ENCODE data around the gene TADA2B.

The TADA2B gene

DNA sequence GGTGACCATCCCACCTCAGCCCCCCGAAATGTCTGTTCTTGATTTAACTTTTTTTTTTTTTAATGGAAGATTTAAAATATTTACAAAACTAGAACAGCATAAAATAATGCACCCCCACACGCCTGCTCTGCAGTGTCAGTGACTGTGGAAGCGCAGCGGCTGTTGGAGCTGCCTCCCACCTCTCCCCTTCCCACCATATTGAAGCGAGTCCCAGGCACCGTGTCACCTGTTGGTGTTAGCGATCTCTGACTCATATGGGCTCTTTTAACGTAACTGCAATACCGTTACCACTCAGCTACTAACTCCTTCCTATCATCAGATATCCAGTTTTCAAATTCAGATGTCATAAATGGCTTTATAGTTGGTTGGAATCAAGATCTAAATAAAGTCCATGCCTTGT is 17.1 kb upstream of the TADA2B start:
- Histone ChIP-seq H3K9ac (ENCODE audit: low read length) (no peak overlapping the region), H3K4me2 (ENCODE audit: low read length) (no peak overlapping the region), H3K27ac (ENCODE audit: low read depth, low read length, poor library complexity, severe bottlenecking) (no peak overlapping the region), H3F3A (ENCODE audit: insufficient read depth, low read length) (no peaks in the 10 kb centered on the region), H4K20me1 (ENCODE audit: insufficient read depth, low read length) (no peaks in the 10 kb centered on the region), H3K4me3 (ENCODE audit: low read depth, low read length, poor library complexity, severe bottlenecking) (no peak overlapping the region), H3K4me1 (ENCODE audit: insufficient read depth, low read length, severe bottlenecking) (no peaks in the 10 kb centered on the region), H3K79me2 (ENCODE audit: insufficient read depth, low read length) (no peaks in the 10 kb centered on the region), H3K9me3 (ENCODE audit: low read length) (no peaks in the 10 kb centered on the region), H3K9me2 (ENCODE audit: low read depth, low read length) (no peaks in the 10 kb centered on the region), H3K27me3 (ENCODE audit: insufficient read depth, low read length) (no peaks in the 10 kb centered on the region), H2AFZ (ENCODE audit: low read length) (no peak overlapping the region), H3K36me3 (ENCODE audit: insufficient read depth, low read length) (peaks cover 11% of the 10 kb centered on the region; the same call in 1 of the 2 replicates)
- no peak for TF ChIP-seq EZH2 (IDR thresholded peaks at IDR 0.05; ENCODE audit: borderline replicate concordance, low read length)
- TF ChIP-seq, protein P1, sequence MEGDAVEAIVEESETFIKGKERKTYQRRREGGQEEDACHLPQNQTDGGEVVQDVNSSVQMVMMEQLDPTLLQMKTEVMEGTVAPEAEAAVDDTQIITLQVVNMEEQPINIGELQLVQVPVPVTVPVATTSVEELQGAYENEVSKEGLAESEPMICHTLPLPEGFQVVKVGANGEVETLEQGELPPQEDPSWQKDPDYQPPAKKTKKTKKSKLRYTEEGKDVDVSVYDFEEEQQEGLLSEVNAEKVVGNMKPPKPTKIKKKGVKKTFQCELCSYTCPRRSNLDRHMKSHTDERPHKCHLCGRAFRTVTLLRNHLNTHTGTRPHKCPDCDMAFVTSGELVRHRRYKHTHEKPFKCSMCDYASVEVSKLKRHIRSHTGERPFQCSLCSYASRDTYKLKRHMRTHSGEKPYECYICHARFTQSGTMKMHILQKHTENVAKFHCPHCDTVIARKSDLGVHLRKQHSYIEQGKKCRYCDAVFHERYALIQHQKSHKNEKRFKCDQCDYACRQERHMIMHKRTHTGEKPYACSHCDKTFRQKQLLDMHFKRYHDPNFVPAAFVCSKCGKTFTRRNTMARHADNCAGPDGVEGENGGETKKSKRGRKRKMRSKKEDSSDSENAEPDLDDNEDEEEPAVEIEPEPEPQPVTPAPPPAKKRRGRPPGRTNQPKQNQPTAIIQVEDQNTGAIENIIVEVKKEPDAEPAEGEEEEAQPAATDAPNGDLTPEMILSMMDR (IDR thresholded peaks at IDR 0.05; ENCODE audit: low read length): no peak

DNA sequence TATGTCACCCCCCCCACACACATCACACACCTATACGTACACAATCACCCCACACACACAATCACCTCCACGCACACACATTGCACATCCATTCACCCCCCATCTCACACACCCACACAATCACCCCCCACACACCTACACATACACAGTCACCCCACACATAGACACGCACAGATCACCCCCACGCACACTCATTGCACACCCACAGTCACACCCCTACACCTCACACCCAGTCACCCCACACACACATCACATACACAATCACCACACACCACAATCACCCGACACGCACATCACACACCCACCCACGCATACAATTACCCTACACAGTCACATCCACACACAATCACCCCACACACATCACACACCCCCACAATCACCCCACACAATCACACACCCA is 15.9 kb upstream of the TADA2B start:
- Histone ChIP-seq H3K36me3 (ENCODE audit: insufficient read depth, low read length) (peaks cover 11% of the 10 kb centered on the region), H3K9me3 (ENCODE audit: low read length) (no peaks in the 10 kb centered on the region), H3K79me2 (ENCODE audit: insufficient read depth, low read length) (no peaks in the 10 kb centered on the region), H3K4me1 (ENCODE audit: insufficient read depth, low read length, severe bottlenecking) (no peaks in the 10 kb centered on the region), H4K20me1 (ENCODE audit: insufficient read depth, low read length) (no peaks in the 10 kb centered on the region), H2AFZ (ENCODE audit: low read length) (no peak overlapping the region), H3F3A (ENCODE audit: insufficient read depth, low read length) (no peaks in the 10 kb centered on the region), H3K9ac (ENCODE audit: low read length) (no peak overlapping the region), H3K27ac (ENCODE audit: low read depth, low read length, poor library complexity, severe bottlenecking) (no peak overlapping the region), H3K4me3 (ENCODE audit: low read depth, low read length, poor library complexity, severe bottlenecking) (no peak overlapping the region), H3K4me2 (ENCODE audit: low read length) (no peak overlapping the region), H3K9me2 (ENCODE audit: low read depth, low read length) (no peaks in the 10 kb centered on the region), H3K27me3 (ENCODE audit: insufficient read depth, low read length) (no peaks in the 10 kb centered on the region)
- TF ChIP-seq EZH2 (IDR thresholded peaks at IDR 0.05; ENCODE audit: borderline replicate concordance, low read length): no peak
- TF ChIP-seq, protein P1 (IDR thresholded peaks at IDR 0.05; ENCODE audit: low read length): no peak

DNA sequence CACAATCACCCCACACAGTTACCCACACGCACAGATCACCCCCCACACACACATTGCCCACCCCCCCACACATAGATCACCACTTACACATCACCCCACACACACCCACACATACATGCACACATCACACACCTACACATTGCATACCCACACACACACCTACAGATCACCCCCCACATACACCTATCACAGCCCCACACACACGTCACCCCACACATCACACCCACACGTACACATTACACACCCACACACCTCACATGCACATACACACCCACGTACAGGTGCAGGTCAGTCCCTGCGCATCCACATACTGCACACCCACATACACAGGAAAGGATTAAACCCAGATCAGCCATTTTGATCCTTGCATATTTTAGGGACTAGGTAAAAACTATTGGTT is 15.3 kb upstream of the TADA2B start:
- no peak overlapping the region for H3K4me3 ChIP-seq (ENCODE audit: low read depth, low read length, poor library complexity, severe bottlenecking)
- H3K9me2 ChIP-seq (ENCODE audit: low read depth, low read length): no peaks in the 10 kb centered on the region
- no peak overlapping the region for H2AFZ ChIP-seq (ENCODE audit: low read length)
- H3K36me3 ChIP-seq (ENCODE audit: insufficient read depth, low read length): peaks cover 11% of the 10 kb centered on the region
- H3K9ac ChIP-seq (ENCODE audit: low read length): no peak overlapping the region
- H3K4me2 ChIP-seq (ENCODE audit: low read length): no peak overlapping the region
- H3K27ac ChIP-seq (ENCODE audit: low read depth, low read length, poor library complexity, severe bottlenecking): no peak overlapping the region
- no peaks in the 10 kb centered on the region for H3K9me3 ChIP-seq (ENCODE audit: low read length)
- no peak for TF ChIP-seq EZH2 (IDR thresholded peaks at IDR 0.05; ENCODE audit: borderline replicate concordance, low read length)
- TF ChIP-seq, protein P1 (IDR thresholded peaks at IDR 0.05; ENCODE audit: low read length): no peak
- no peaks in the 10 kb centered on the region for H3K27me3 ChIP-seq (ENCODE audit: insufficient read depth, low read length)
- H3K4me1 ChIP-seq (ENCODE audit: insufficient read depth, low read length, severe bottlenecking): no peaks in the 10 kb centered on the region
- no peaks in the 10 kb centered on the region for H3K79me2 ChIP-seq (ENCODE audit: insufficient read depth, low read length)
- H3F3A ChIP-seq (ENCODE audit: insufficient read depth, low read length): no peaks in the 10 kb centered on the region
- no peaks in the 10 kb centered on the region for H4K20me1 ChIP-seq (ENCODE audit: insufficient read depth, low read length)

Data from OCI-LY1 (cell line).